Measurements from ENCODE around the gene ZNF740. TPM values are rescaled to one million over a fixed set of nuclear protein-coding genes. Genes with fewer than 3 reads are reported as not detected.
A peak's percentile ranks its signal among the peaks of the same experiment; 100 is the strongest.
"Not testable (repeated sequence)": the region's sequence is repeated elsewhere in the genome, so short reads cannot be mapped to it uniquely, and the experiment has no call there.

The ZNF740 gene
- total RNA-seq, 2 experiments from 2014 or later: 53.6 to 60.2 TPM

- peak overlapping the region; percentile 80 for H3K27ac Mint-ChIP-seq
- ATAC-seq (ENCODE audit: low read depth) (peak; percentile 46), DNase-seq (peak; percentile 40)
- POLR2A ChIA-PET: interaction anchor here (1.3 to 8.4 kb wide), 7 partner anchors 8 to 68 kb away, joined by 3 to 56 read pairs (median 4); partner anchors contain the start of genes CSAD, ESPL1 and ZNF740
- H3K27me3 Mint-ChIP-seq: no peaks in the 10 kb centered on the region
- H3K4me3 Mint-ChIP-seq: peak overlapping the region; percentile 69
- H3K9me3 Mint-ChIP-seq: no peaks in the 10 kb centered on the region
- peaks cover 53% of the 10 kb centered on the region for H3K4me1 Mint-ChIP-seq
- H3K36me3 Mint-ChIP-seq: peaks cover 51% of the 10 kb centered on the region
Observed at GRCh38 chr12:53200458-53201176, 20.1 kb downstream of the ZNF740 start.

GRCh38 chr12:53201177-53201541 is 20.6 kb downstream of the ZNF740 start:
- Mint-ChIP-seq H3K4me1 (peaks cover 54% of the 10 kb centered on the region), H3K36me3 (peaks cover 49% of the 10 kb centered on the region)
- POLR2A ChIA-PET: interaction anchor here (0.9 to 8.4 kb wide), 7 partner anchors 7 to 67 kb away, joined by 3 to 56 read pairs (median 4); partner anchors contain the start of genes CSAD, ESPL1 and ZNF740

GRCh38 chr12:53201639-53202038 is 21.1 kb downstream of the ZNF740 start:
- Mint-ChIP-seq H3K27me3 (no peaks in the 10 kb centered on the region), H3K9me3 (no peaks in the 10 kb centered on the region), H3K27ac (peak overlapping the region; percentile 44), H3K4me1 (peaks cover 54% of the 10 kb centered on the region), H3K4me3 (peak overlapping the region; percentile 16), H3K36me3 (peaks cover 47% of the 10 kb centered on the region)
- POLR2A ChIA-PET: interaction anchor here (0.9 to 8.4 kb wide), 6 partner anchors 9 to 67 kb away, joined by 3 to 56 read pairs (median 4); partner anchors contain the start of genes CSAD, ESPL1 and ZNF740
- no peak for ATAC-seq (ENCODE audit: low read depth)
- no peak for DNase-seq

More at GRCh38 chr12:53201177-53201541, 20.6 kb downstream of the ZNF740 start:
- Mint-ChIP-seq H3K9me3 (no peaks in the 10 kb centered on the region), H3K27me3 (no peaks in the 10 kb centered on the region), H3K4me3 (peak overlapping the region; percentile 69), H3K27ac (peak overlapping the region; percentile 80)
- ATAC-seq (ENCODE audit: low read depth): no peak
- no peak for DNase-seq

GRCh38 chr12:53202316-53202715 is 21.8 kb downstream of the ZNF740 start:
- peaks cover 42% of the 10 kb centered on the region for H3K36me3 Mint-ChIP-seq
- H3K4me3 Mint-ChIP-seq; DNase-seq; H3K27ac Mint-ChIP-seq; H3K9me3 Mint-ChIP-seq; H3K27me3 Mint-ChIP-seq; ATAC-seq (ENCODE audit: low read depth): not testable (repeated sequence)
- peaks cover 56% of the 10 kb centered on the region for H3K4me1 Mint-ChIP-seq
- POLR2A ChIA-PET: interaction anchor here (1.2 to 8.4 kb wide), 3 partner anchors 15 to 66 kb away, joined by 5 to 56 read pairs (median 6); partner anchors contain the start of genes CSAD, ESPL1 and ZNF740

- Mint-ChIP-seq H3K4me1 (peaks cover 58% of the 10 kb centered on the region), H3K36me3 (peaks cover 38% of the 10 kb centered on the region), H3K27ac (peak overlapping the region; percentile 28), H3K4me3 (peak overlapping the region; percentile 53), H3K27me3 (no peaks in the 10 kb centered on the region), H3K9me3 (no peaks in the 10 kb centered on the region)
- ATAC-seq (ENCODE audit: low read depth) (no peak), DNase-seq (no peak)
- POLR2A ChIA-PET: no interaction called here
Observed at GRCh38 chr12:53204351-53204750, 23.8 kb downstream of the ZNF740 start.

- peaks cover 50% of the 10 kb centered on the region for H3K4me1 Mint-ChIP-seq
- peak overlapping the region; percentile 92 for H3K4me3 Mint-ChIP-seq
- H3K9me3 Mint-ChIP-seq: no peaks in the 10 kb centered on the region
- peaks cover 27% of the 10 kb centered on the region for H3K36me3 Mint-ChIP-seq
- no peaks in the 10 kb centered on the region for H3K27me3 Mint-ChIP-seq
- POLR2A ChIA-PET: interaction anchor here (0.5 to 5.8 kb wide), 13 partner anchors 8 to 62 kb away, joined by 3 to 57 read pairs (median 4); partner anchors contain the start of genes CSAD, ESPL1 and ZNF740
- H3K27ac Mint-ChIP-seq: peak overlapping the region; percentile 92
- DNase-seq: peak; percentile 77
- ATAC-seq (ENCODE audit: low read depth): peak; percentile 69
Observed at GRCh38 chr12:53205747-53206419, 25.4 kb downstream of the ZNF740 start.

GRCh38 chr12:53207042-53207441 is 26.5 kb downstream of the ZNF740 start, which contains the start of gene ITGB7:
TSS of gene ITGB7 (minus strand) at chr12:53207251. CDS start at chr12:53200443, 6,808 bp downstream.
- Mint-ChIP-seq H3K4me3 (peak within 1 kb of the TSS; percentile 92), H3K27ac (peak within 1 kb of the TSS; percentile 98), H3K27me3 (no peaks in the 10 kb centered on the region), H3K9me3 (no peaks in the 10 kb centered on the region), H3K4me1 (peaks cover 49% of the 10 kb centered on the region), H3K36me3 (peaks cover 23% of the 10 kb centered on the region)
- POLR2A ChIA-PET: interaction anchor here (0.8 to 5.8 kb wide), 12 partner anchors 9 to 141 kb away, joined by 3 to 57 read pairs (median 5); partner anchors contain the start of genes AAAS, CSAD, ESPL1 and MYG1
- DNase-seq (peak; percentile 79), ATAC-seq (ENCODE audit: low read depth) (peak; percentile 79)

GRCh38 chr12:53208435-53208834 is 27.9 kb downstream of the ZNF740 start:
- no peaks in the 10 kb centered on the region for H3K9me3 Mint-ChIP-seq
- H3K36me3 Mint-ChIP-seq: peaks cover 22% of the 10 kb centered on the region
- POLR2A ChIA-PET: interaction anchor here (1.0 to 5.8 kb wide), 12 partner anchors 8 to 115 kb away, joined by 3 to 57 read pairs (median 6); partner anchors contain the start of genes CSAD, ESPL1, PFDN5 and SOAT2
- H3K27ac Mint-ChIP-seq: peak overlapping the region; percentile 98
- ATAC-seq (ENCODE audit: low read depth): no peak
- DNase-seq: no peak
- peak overlapping the region; percentile 92 for H3K4me3 Mint-ChIP-seq
- no peaks in the 10 kb centered on the region for H3K27me3 Mint-ChIP-seq
- H3K4me1 Mint-ChIP-seq: peaks cover 48% of the 10 kb centered on the region

GRCh38 chr12:53208877-53209463 is 28.4 kb downstream of the ZNF740 start:
- H3K9me3 Mint-ChIP-seq: no peaks in the 10 kb centered on the region
- ATAC-seq (ENCODE audit: low read depth) (peak; percentile 17), DNase-seq (peak; percentile 55)
- peak overlapping the region; percentile 98 for H3K27ac Mint-ChIP-seq
- H3K4me3 Mint-ChIP-seq: peak overlapping the region; percentile 92
- H3K27me3 Mint-ChIP-seq: no peaks in the 10 kb centered on the region
- H3K36me3 Mint-ChIP-seq: peaks cover 20% of the 10 kb centered on the region
- POLR2A ChIA-PET: interaction anchor here (0.6 to 5.8 kb wide), 14 partner anchors 8 to 180 kb away, joined by 3 to 57 read pairs (median 5); partner anchors contain the start of genes CSAD, ESPL1, PFDN5 and SOAT2
- peaks cover 48% of the 10 kb centered on the region for H3K4me1 Mint-ChIP-seq

- POLR2A ChIA-PET: interaction anchor here (0.8 to 5.8 kb wide), 8 partner anchors 9 to 63 kb away, joined by 3 to 45 read pairs (median 6); partner anchors contain the start of gene ESPL1
- Mint-ChIP-seq H3K27ac (no peak overlapping the region), H3K9me3 (no peaks in the 10 kb centered on the region), H3K27me3 (no peaks in the 10 kb centered on the region), H3K4me3 (peak overlapping the region; percentile 8), H3K4me1 (peaks cover 55% of the 10 kb centered on the region), H3K36me3 (peaks cover 20% of the 10 kb centered on the region)
- DNase-seq: no peak
- ATAC-seq (ENCODE audit: low read depth): no peak
Observed at GRCh38 chr12:53210843-53211242, 30.3 kb downstream of the ZNF740 start.

GRCh38 chr12:53211476-53212381 is 31.2 kb downstream of the ZNF740 start:
- H3K27me3 Mint-ChIP-seq: no peaks in the 10 kb centered on the region
- no peak overlapping the region for H3K4me3 Mint-ChIP-seq
- peak; percentile 45 for DNase-seq
- POLR2A ChIA-PET: interaction anchor here (0.6 to 5.8 kb wide), 9 partner anchors 8 to 75 kb away, joined by 3 to 45 read pairs (median 8); partner anchors contain the start of genes CSAD, ESPL1 and ZNF740
- peaks cover 21% of the 10 kb centered on the region for H3K36me3 Mint-ChIP-seq
- peaks cover 62% of the 10 kb centered on the region for H3K4me1 Mint-ChIP-seq
- ATAC-seq (ENCODE audit: low read depth): no peak
- H3K9me3 Mint-ChIP-seq: no peaks in the 10 kb centered on the region
- H3K27ac Mint-ChIP-seq: peak overlapping the region; percentile 13

- H3K36me3 Mint-ChIP-seq: peaks cover 21% of the 10 kb centered on the region
- H3K27ac Mint-ChIP-seq: no peak overlapping the region
- POLR2A ChIA-PET: interaction anchor here (1.8 to 4.2 kb wide), 3 partner anchors 38 to 56 kb away, joined by 5 to 45 read pairs (median 13); partner anchors contain the start of gene ESPL1
- peaks cover 65% of the 10 kb centered on the region for H3K4me1 Mint-ChIP-seq
- DNase-seq: no peak
- H3K9me3 Mint-ChIP-seq: no peaks in the 10 kb centered on the region
- H3K4me3 Mint-ChIP-seq: no peak overlapping the region
- H3K27me3 Mint-ChIP-seq: no peaks in the 10 kb centered on the region
- no peak for ATAC-seq (ENCODE audit: low read depth)
Observed at GRCh38 chr12:53212931-53213330, 32.4 kb downstream of the ZNF740 start.
